AML-193 (cell line): ENCODE results near the gene ADCYAP1R1.

Experiments used
- DNase-seq, 2 experiments: peaks; one replicate each; lab custom pipeline; 2025; lab: John Stamatoyannopoulos, UW

The ADCYAP1R1 gene

DNA sequence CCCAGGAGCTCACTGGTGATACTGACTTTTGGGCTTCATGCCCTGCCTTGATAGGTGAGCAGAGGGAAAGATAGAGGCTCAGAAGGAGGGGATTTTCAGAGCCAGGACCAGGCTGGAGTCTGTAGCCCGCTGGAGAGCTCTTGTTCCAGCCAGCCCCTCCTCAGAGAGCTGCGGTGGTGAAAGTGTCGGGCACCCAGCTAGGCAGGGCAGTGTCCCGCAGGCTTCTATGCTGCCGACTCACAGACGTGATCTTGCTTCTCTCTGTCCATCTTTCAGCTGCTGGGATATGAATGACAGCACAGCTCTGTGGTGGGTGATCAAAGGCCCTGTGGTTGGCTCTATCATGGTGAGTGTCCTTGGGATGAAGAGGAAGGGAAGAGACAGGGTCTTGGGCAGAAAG is 35.2 kb downstream of the ADCYAP1R1 start:
- DNase-seq = no peak

DNA sequence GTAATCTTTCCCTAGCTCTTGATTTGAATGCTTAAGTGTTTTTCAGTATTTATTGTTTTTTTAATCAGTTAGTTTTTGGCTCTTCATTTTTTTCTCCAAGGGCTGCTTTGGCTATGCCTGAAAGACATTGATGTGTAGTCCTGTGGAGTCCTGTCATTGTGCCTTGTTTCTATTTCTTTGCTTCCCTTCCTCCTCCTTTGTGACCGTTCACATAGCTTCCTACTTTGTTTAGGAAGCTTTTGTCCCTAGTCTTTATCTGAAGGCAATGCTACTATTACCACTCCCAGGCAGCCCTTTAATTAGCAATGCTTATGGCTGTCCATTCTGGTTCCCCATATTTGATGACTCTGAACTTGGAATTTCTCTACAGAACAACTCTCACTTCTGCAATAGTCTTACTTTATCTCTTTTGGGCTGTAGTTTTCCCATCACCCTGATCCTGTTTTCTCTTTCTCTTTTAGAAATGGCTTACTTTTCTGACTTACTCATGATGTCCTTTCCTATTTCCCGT is 39.9 kb downstream of the ADCYAP1R1 start:
- DNase-seq = no peak

DNA sequence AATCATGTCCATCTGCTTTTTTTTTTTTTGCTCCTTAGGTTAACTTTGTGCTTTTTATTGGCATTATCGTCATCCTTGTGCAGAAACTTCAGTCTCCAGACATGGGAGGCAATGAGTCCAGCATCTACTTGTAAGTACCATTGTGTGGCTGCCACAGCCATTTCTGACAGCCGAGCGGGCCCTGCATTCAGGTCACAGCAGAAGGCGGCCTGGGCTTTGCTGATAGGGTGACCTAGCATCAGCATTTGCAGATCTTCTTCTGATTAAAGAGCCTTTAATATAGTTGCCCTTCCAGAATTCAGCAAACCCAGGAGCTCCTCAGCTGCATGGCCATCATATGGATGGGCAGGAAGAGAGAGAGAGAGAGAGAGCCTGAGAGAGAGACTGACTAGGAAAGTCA is 40.5 kb downstream of the ADCYAP1R1 start:
- no peak for DNase-seq

DNA sequence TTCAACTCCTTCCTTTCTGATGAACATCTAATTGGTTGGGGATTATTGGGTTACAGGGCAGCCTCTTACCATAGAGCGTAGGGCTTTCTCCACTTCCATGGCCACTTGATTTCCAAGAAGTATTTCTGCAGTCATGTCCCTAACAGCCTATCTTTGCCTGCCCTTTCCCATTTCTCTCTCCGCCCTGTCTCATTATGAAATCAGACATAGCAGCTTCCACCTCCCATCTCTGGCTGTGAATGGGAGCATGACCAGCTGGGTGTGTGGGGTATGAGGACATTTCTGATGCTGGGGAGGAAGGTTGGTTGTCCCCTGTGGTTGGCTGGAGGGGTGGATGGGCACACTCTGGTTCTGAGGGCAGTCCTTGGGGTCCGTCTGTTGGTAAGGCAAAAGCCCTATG is 41.2 kb downstream of the ADCYAP1R1 start:
- DNase-seq = no peak

DNA sequence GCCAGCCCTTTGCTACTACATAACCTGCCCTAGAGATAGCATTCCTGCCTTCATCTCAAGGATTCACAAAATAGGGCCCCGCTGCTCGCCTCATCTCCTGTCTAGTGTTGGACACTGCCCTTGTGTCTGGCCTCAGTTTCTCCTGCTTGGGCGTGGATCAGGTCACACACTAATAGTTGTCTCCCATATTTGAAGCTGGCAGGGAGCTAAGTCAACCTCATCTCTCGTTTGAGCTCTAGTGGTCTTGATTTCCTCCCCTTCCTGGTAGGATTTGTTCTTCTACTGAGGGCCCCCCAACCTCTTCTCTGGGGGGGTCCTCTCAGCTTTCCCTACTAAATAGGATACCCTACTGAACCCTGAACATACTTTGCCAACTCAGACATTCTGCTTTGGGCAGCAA is 42.2 kb downstream of the ADCYAP1R1 start:
- DNase-seq = no peak

DNA sequence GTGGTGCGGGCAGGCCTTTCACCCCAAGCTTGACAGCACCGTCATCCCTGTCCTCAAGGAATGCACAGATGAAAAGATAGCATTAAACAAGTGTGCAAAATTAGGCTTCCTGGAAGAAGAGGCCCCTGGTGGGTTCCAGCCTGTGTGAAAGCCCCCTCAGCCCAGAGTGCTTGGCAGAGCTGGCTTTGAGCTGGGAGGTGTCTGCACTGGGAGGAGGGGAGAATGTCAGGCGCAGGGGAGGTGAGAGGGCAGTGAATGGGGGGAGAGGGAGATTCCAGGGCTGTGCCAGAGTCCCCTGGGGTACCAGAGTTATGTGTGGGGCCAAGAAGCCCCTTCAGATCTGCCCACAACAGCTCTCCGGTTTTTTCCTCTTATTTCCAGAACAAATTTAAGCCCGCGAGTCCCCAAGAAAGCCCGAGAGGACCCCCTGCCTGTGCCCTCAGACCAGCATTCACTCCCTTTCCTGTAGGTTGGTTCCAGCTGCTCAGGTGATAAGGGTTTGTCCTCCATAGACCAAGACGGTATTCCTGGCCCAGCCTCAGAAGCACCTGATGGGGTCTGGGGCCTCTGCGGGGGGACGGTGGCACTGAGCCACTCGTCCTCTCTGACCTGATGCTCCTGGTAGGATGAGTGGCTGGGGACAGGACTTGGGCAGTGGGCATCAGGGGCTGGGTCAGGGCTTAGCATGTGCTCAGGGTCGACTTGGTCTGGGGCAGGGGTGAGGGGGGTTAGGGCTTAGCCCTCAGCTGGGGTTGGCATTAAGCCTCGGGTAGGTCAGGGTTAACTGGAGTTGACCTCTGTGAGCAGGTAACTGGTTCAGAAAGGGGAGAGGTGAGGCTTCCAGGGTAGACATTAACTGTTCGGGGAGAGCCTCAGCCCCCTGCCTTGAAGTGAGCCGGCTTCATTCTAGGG is 43.4 kb downstream of the ADCYAP1R1 start:
- DNase-seq = no peak

DNA sequence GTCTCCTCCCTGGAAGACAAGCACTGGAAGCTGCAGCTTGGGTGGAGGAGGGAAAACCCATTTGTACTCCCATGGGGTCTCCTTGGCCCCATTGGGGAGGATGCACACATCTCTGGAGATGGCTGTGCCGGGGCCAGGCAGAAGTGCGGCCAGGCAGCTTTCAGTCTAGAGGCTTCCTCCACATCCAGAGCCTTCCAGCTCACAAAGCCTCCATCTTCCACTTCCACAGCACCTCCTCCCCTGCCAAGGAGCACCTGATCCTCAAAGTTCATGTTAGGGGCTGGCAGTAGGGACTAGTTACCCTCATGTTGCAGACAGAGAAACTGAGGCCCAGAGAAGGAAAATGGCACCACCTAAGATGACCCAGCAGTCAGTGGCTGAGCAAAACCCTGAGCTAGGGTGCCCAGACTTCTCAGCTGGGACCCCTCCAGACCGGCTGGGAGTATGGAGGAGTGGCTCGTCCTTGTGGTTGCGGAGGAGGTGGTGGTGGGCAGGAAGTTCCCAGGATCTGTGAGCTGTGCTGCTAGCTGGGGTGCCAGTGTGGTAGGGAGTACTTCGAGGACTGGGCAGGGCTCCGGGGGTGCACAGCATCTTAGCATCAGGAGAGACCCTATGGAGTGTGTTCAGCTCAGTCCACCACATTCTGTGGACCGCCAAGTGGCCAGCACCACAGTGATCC is 44.2 kb downstream of the ADCYAP1R1 start:
- DNase-seq = no peak

DNA sequence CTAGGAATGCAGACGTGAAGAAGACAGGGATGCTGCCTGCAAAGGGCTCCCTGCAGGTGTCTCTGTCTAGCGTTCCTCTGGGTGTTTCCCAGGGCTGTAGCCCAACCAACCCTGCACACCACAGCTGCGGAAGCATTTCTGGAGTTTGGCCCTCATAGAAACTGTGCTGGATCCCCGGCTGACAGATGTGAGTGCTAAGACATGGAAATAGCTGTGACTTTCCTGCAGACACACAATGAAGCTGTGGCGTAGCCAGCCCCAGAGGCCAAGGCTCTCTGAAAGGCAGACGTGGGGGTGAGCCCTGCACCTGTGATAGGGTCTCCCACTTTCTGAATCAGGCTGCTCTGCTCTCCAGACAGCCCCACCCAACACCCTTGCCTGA is 44.8 kb downstream of the ADCYAP1R1 start:
- DNase-seq = no peak

DNA sequence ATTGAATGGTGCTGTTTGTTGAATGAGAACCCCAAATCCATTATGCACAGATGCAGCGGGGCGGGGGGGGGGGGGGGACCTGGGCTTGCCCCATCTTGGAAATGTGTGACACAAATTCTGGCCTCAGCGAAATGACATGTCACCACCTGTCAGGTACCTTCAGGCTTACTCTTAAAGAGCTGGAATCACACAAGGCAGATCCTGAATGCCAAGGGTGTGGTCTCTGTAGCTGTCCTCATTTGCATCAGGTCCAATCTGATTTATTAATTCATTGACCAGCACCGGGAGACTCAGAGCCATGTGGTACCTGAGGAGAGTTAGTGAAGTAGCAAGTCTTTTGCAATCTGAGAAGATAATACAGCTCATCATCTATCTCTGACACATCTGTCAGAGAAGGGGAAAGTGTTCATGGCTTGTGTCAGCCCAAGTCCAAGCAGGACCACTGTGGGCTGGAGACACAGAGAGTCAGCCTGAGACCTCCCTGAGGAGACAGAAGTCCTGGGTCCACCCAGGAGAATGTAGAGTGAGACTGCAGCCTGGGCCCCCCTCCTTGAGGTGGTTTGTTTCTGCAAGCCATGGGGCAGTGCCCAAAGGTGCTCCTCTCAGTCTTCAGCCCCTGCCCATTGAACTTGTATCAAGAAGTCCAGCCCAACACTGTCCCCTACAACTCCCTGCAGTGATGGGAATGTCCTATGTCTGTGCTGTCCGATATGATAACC is 46.7 kb downstream of the ADCYAP1R1 start:
- no peak for DNase-seq

DNA sequence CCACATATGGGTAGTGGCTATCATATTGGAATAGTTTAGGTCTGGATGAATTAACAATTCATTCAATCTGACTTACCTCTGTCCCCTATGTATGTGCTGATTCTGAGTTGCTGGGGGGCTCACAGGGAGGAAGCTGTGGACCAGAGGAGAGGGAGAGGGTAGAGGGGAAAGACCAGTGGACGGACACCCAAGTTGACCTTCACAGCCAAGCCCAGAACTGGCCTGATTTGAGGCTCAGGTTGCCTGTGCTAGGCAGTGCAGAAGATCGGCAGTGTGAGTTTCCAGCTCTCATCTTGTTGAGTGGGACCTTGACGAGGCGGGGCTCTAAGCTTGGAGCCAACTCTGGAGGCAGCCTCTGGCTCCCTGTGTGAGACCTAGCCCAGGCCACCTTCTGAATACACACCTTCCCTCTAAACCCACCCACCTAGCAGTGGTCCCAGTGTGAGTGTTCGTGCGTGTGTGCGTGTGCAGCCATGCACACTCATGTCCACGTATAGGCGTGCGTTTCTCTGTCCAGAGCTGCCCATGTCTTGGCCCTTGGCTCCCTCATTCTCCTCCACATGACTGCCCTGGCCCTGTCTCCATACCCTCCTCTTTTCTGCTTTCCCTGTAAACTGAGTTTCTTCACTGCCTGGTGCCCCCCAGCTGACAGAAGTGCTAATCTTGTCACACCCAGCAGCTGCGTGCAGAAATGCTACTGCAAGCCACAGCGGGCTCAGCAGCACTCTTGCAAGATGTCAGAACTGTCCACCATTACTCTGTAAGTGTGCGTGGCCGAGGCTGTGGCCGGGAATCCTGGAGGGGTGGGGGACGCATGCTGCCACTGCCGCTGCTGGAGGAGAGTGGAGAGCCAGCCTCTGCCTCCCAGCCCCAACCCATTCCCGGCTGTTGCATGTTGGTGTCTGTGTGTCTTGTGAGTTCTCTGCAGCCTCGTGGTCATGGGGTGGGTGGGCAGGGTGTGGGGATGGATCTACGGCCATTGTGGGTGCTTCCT is 47.6 kb downstream of the ADCYAP1R1 start:
- no peak for DNase-seq

DNA sequence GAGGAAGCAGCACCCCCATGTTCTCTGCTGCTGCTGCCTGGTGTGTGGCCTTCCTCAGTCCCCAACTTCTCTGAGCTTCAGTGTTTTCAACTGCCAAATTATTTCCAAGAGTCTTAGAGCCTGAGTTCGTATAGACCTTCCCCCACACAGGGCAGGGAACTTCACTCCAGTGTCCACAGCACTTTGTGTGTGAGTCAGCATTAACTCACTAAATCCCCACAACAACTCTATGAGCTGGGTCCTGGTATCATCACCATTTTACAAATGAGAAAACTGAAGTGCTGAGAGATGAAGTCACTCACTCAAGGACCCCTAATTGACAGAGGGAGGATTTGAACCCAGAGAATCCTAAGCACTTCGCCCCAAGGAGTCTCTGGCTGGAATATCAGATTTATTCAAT is 48.3 kb downstream of the ADCYAP1R1 start:
- DNase-seq = no peak

DNA sequence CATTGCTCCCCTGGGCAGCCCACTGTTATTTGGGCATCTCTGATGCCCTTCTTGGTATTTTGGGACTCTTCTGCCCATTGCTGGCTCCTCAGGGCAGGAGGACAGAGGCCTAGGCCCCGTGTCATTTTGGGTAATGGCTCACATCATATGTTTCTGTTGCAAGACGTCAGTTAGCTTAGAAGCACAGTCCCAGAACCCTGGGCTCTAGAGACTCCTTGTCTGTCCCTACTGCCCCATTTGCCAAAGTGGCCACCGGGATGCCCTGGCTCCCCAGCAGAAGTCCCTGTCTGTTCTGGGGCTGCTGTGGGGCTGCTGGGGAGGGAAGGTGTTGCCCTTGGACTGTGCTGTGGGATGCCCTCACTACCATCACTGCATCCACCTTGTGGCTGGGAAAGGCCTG is 48.8 kb downstream of the ADCYAP1R1 start:
- no peak for DNase-seq

DNA sequence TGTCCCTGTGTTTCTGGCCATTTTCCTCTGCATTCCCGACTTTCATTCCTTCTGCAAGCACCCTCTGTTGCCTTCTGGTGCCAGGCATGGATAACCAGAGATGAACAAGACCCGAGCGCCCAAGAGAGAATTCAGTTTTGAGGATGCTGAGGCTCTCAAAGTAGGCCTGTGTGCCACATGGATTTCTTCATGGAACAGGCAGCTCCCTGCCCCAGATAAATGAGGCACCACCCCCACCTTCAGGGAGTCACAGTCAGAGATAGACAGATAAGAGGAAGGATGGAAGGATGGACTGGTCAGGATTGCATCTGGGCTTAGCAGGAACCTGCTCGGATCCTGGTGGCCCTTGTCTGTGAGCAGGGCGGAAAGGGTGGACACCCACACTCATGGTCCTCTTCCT is 49.4 kb downstream of the ADCYAP1R1 start:
- no peak for DNase-seq

DNA sequence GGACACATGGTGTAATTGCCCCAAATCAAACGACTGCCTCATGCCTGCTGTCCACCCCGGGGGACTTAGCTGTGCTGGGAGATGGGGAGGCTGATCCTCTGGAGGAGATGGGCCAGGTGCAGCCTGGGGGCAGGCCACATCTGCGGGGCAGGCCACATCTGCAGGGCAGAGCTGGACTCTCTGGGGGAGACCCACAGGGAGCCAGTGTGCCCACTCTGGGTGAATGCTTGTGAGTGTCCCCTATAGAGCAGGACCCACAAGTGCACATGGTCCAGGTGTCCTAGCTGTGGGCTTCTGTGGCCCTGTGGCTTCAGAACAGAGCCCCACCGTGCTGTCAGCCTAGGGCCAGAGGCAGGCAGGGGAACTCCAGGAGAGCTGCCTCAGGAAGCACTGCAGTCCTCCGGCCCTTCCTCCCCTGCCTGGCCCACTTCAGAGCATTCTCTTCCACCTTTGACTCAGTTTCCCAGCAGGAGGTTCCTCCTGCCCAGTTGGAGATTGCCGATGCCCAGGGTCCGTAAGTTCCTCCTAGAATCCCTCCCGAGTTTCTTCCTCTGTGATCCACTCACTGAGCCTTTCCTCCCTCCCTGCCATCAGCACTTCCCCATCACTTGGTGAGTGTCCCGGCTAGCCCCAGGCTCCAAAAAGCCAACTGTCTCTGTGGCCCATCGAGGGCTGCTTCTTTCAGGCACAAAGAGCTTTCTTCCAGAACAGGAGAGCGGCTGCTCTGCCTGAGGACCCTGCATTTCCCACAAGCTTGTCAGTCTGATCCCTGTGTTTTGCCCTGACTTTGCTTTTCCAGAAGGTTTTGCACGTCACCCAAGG is 50.3 kb downstream of the ADCYAP1R1 start:
- DNase-seq = no peak

DNA sequence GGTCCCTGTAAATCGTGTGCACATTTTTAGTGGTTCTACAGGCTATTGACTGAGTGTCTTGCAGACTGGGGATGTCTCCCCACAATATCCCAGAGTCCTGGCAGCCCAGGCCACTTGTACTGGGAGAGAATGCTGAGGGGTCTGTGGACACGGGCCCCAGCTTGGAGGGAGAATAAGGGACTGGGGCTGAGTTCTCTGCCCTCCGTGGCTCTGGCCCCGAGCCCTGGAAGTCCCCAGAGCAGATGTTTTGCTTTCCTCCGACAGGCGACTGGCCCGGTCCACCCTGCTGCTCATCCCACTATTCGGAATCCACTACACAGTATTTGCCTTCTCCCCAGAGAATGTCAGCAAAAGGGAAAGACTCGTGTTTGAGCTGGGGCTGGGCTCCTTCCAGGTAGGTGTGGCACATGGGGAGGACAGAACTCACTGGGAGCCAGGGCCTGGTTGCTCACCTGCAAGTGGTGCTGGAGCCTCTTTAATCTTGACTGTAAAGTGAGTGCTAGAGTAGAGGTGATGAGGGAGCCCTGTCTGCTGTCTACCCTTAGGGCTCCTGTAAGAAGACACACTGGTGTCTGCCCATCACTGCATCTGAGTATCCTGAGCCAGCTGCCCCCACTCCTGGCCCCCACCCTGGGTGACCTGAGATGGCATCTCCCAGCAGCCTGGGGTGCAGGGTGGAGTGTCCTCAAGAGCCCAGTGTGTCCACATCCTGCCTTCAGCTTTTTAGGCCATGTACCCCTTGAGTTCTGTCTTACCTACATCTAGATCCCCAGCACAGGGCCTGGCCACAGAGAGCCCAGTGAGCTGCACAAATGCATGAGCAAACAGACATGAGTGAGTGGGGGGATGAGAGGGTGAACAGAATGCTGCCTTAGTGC is 51.1 kb downstream of the ADCYAP1R1 start:
- no peak for DNase-seq

DNA sequence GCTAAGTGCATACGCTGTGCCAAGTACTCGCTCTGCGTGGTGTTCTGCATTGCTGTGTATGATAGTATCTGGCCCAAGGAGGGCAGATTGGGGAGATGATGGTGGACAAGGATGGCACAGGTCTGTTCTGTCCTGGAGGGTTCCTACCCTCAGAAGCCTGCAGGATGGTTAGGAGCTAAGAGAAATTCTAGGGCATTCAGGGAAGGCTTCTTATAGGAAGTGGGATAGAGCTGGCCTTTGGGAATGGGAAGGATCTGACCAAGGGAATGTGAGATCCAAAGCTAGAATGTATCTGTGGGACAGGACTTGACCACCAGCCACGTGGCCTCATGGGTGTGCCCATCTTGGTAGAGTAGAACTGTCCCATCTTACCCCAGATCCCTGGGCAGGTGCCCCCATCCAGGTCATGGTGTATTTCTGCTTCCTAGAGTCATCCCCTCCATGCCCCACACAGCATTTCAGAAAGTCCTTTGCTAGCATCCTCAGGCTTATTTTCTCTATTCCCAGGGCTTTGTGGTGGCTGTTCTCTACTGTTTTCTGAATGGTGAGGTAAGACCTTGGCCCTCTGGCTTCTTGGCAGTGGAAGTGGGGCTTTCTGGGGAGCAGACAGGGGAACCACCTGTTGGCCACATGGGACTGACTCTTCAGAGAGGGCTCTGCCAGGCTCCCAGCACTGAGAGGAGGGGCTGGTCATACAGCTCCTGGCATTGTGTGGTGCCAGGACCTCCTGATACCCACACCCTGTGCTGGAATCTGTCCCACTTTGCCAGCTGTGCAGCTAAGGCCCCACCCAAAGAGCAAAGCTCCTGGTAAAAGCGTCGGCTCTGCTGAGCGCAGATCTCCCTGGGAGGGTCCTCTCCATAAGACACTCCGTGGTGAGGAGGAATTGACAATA is 52.5 kb downstream of the ADCYAP1R1 start:
- no peak for DNase-seq

DNA sequence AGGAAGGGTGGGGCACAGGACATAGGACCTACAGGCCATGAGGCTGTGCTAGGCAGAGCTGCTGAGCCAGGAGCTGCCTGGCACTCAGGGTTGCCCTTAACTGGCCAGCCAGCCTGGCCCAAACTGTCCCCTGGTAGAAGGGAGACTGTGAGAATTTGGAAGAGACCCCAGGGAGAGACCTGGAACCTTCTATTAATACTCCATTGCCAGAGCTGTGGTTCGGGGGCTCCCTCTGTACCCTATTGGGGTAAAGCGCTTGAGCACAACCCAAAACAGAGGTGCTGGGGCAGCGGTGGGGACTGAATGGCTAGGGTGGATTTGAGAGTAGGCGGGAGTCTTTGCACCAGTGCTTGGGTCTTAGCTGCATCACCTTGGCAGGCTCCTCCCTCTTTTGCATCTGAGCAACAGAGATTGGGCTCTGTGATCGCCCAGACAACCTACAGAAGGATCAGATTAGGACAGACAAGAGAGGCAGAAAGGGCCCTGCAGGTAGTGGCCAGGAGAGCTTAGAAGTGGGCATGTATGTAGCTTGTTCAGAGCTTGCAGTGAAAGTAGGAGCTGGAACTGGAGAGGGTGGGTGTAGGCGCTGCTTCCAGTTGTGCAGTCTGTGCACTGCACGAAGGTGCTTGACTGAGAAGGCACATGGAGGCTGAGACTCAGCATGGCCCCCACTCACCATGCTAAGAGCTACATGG is 53.3 kb downstream of the ADCYAP1R1 start:
- no peak for DNase-seq
